ENCODE data around the gene S100A13.
A peak's percentile ranks its signal among the peaks of the same experiment; 100 is the strongest.
"Not testable (repeated sequence)": the region's sequence is repeated elsewhere in the genome, so short reads cannot be mapped to it uniquely, and the experiment has no call there.

The S100A13 gene

DNA sequence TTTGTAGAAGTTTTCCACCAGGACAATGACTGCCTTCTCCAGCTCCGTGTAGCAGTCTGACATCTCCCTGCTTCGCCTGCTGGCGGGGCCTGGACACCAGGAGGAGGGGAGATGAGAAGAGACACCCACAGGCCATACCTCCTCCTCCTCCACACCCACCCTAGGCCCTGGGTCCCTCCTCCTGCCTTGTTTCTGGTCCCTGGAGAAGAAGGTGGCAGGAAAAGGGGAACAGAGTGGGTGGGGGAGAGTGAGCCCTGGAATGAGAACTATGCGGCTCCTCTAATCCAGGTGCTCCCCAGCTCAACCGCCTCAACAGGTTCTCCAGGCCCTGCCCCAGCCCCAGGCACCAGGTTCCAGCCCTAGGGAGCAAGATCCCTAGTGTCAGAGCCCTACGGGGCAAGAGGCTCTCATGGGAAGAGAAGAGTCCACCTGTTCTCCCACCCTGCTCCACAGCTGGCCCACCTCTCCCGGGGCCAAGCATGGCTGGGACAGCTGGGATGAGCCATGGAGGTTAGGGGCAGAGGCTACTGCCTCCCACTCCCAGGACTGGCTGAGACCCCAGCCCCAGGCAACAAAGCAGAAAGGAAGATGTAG, 19.1 kb downstream of the S100A13 start:
- DNase-seq (no peak), ATAC-seq (no peak)
- H3K4me1 Mint-ChIP-seq, result no peaks in the 10 kb centered on the region
- H3K27ac Mint-ChIP-seq, result no peak overlapping the region
- no peak overlapping the region for H3K4me3 Mint-ChIP-seq
- H3K9me3 Mint-ChIP-seq, result no peaks in the 10 kb centered on the region
- H3K27me3 Mint-ChIP-seq, result no peaks in the 10 kb centered on the region

DNA sequence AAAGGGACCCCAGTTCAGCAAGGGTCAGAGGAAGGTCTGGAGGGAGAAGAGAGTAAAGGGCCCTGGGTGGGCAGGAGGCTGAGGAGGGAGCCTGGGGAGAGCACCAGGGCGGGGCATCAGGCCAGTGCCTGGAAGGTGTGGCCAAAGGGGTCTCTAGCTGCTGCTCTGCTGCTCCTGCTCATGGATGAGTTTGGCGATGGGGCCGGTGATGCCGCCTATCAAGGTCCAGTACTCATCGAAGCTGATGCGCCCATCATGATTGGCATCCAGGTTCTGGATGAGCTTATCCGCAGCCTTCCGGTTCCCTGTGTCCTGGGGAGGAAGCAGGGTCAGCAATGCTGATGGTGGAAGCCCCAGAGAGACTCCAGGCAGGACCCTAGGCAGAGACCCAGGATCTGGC, 19.9 kb downstream of the S100A13 start:
- peaks cover 5% of the 10 kb centered on the region for H3K4me1 Mint-ChIP-seq
- H3K9me3 Mint-ChIP-seq, result no peaks in the 10 kb centered on the region
- DNase-seq (no peak), ATAC-seq (no peak)
- no peak overlapping the region for H3K4me3 Mint-ChIP-seq
- H3K27ac Mint-ChIP-seq, result no peak overlapping the region
- no peaks in the 10 kb centered on the region for H3K27me3 Mint-ChIP-seq

DNA sequence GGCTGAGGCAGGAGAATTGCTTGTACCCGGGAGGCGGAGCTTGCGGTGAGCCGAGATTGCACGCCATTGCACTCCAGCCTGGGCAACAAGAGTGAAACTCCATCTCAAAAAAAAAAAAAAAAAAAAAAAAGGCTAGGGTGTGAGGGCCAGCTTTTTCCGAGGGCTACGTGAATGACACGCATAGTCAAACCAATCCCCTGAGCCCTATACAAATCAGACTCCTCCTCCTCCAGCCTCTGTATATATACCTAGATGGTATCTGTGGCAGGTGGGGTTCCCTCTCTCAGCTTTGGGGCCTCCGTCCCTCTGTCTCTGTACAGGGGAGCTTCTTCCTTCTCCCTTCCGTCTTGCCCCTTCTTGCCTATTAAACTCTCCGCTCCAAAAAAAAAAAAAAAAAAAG, 21.1 kb downstream of the S100A13 start:
- Mint-ChIP-seq H3K4me3 (no peak overlapping the region), H3K9me3 (no peaks in the 10 kb centered on the region), H3K27me3 (no peaks in the 10 kb centered on the region), H3K4me1 (peaks cover 12% of the 10 kb centered on the region), H3K27ac (no peak overlapping the region)
- no peak for DNase-seq
- ATAC-seq, result no peak

DNA sequence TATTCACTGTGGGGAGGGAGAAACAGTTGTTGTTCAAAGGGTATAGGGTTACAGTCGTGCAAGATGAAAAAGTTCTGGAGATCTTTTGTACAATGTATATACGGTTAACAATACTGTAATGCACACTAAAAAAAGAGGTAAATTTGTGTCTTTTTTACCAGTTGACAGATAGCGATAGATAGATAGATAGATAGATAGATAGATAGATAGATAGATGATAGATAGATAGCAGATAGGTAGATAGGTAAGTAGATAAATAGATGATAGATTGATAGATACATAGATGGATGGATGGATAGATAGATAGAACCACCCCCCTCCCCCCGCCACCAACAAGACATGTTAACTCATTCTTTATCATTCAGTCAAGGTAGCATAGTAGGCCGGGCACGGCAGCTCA, 24.6 kb downstream of the S100A13 start:
- Mint-ChIP-seq H3K27me3 (no peaks in the 10 kb centered on the region), H3K4me3 (no peak overlapping the region), H3K4me1 (peaks cover 24% of the 10 kb centered on the region), H3K27ac (no peak overlapping the region), H3K9me3 (no peaks in the 10 kb centered on the region)
- DNase-seq (no peak), ATAC-seq (no peak)

DNA sequence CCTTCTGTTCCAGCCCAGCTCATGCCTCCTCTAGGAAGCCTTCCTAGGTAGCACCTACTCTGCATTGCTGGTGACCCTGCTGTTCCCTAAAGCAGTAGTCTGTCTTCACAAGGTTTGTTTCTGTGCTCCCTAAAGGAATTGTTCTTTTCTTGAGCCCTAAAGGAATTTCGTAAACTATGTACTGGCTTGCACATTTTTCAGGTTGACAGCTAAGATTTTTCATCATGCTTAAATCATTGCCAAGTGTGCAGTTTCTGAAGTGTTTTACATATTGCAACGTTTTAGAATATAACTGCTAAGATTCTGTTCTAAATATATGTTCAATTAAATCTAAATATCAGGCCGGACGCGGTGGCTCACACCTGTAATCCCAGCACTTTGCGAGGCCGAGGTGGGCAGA, 27.5 kb downstream of the S100A13 start:
- no peak for ATAC-seq
- DNase-seq, result no peak
- Mint-ChIP-seq H3K4me1 (peaks cover 28% of the 10 kb centered on the region), H3K9me3 (no peaks in the 10 kb centered on the region), H3K27me3 (no peaks in the 10 kb centered on the region), H3K4me3 (no peak overlapping the region), H3K27ac (no peak overlapping the region)

DNA sequence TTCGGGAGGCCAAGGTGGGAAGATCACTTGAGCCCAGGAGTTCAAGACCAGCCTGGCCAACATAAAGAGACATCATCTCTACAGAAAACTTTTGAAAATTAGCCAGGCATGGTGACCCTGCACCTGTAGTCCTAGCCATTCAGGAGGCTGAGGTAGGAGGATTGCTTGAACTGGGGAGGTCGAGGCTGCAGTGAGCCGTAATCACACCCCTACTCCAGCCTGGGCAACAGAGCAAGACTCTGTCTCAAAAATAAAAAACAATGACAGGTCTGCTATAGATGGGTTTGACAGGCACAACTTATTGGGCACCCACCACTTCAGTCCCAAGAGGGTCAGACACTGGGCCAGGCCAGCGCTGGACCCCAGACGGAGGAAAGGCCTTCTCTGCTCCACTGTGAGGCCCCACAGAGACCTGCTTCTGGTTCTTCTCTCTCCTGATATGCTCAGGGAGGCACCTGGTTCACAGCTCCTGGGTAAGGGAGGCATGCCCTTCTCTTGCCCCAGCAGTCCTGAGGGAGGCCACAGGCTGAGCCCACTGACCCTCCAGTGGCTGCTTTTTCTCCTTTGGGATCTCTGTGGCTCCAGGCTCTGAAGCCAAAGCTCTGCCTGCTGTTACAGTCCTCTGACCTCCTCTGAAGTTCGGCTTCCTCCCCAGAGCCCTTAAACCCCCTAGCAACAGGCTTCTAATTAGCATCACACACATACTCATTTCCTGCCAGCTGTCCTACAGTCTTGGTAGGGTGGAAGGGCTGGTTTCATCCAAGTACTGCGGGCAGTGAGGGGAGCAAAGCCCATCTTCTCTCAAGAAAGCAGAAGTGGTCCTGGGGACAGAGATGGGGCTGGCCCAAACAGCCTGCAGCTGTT, 28.8 kb downstream of the S100A13 start:
- peak overlapping the region in 1 of 2 donors; percentile 53 for H3K4me3 Mint-ChIP-seq
- H3K4me1 Mint-ChIP-seq, result peaks cover 28% of the 10 kb centered on the region
- H3K27ac Mint-ChIP-seq, result peak overlapping the region; percentile 17 to 36
- H3K27me3 Mint-ChIP-seq, result no peaks in the 10 kb centered on the region
- DNase-seq (peak in 1 of 2 donors; percentile 12), ATAC-seq (peak; percentile 91)
- no peaks in the 10 kb centered on the region for H3K9me3 Mint-ChIP-seq

DNA sequence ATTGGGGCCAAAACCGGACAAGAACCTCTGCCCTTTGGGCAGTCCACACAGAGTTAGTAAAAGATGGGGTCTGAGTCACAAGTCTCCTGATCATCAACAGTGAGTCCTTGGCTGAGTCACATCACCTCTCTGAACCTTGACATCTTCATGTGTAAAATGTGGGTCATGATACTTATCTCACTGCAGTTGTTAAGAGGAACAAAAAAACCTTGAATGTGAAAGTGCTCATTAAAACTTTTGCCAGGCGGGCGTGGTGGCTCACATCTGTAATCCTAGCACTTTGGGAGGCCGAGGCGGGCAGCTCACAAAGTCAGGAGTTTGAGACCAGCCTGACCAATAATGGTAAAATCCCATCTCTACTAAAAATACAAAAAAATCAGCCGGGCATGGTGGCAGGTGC, 30.1 kb downstream of the S100A13 start:
- H3K9me3 Mint-ChIP-seq, result no peaks in the 10 kb centered on the region
- H3K4me1 Mint-ChIP-seq, result peaks cover 21% of the 10 kb centered on the region
- ATAC-seq, result peak; percentile 46
- no peak for DNase-seq
- H3K4me3 Mint-ChIP-seq, result no peak overlapping the region
- H3K27me3 Mint-ChIP-seq, result no peaks in the 10 kb centered on the region
- H3K27ac Mint-ChIP-seq, result peak overlapping the region in 1 of 2 donors; percentile 36

DNA sequence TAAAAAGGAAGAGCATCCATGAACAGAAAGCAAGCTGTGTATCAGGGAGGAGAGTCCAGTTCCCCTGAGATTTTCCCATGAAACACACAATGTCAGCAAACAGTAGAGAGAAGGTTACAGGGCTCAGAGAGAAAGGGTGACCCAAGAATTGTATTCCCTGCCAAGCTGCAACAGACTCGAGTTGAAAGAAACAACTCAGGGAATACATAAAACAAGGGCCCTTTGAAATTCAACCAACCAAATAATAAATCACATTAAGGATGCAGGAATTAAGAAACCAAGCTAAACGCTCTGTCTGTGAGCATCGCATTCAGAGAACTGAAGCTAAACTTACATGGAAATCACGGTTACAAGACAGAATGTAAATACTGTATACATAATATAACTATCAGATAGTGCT, 34.6 kb downstream of the S100A13 start:
- H3K4me3 Mint-ChIP-seq, result no peak overlapping the region

DNA sequence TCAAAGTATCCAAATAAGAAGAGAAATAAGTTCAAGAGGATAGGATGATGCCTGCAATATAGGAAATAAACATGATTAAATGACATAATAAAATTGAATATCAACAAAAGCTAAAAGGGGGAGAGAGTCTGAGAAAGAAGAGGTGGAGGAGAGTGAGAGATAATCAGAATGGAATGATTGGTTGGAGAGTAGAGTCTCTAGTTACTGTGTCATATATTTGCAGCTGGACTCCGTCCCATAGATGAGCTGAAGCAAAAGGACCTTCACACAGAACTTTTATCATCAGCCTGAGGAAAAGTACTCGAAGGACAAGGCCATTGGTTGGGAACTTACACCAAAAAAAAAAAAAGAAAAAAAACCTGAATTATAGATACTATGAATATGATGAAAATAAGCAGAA, 38.8 kb downstream of the S100A13 start:
- ATAC-seq (no peak), DNase-seq (no peak)
- Mint-ChIP-seq H3K9me3 (no peaks in the 10 kb centered on the region), H3K27ac (no peak overlapping the region), H3K27me3 (peaks cover 18% of the 10 kb centered on the region), H3K4me1 (no peaks in the 10 kb centered on the region), H3K4me3 (no peak overlapping the region)

More for the DNA sequence above, 34.6 kb downstream of the S100A13 start:
- ATAC-seq (no peak), DNase-seq (no peak)
- Mint-ChIP-seq H3K4me1 (peaks cover 4% of the 10 kb centered on the region), H3K27ac (no peak overlapping the region), H3K9me3 (no peaks in the 10 kb centered on the region), H3K27me3 (no peaks in the 10 kb centered on the region)

DNA sequence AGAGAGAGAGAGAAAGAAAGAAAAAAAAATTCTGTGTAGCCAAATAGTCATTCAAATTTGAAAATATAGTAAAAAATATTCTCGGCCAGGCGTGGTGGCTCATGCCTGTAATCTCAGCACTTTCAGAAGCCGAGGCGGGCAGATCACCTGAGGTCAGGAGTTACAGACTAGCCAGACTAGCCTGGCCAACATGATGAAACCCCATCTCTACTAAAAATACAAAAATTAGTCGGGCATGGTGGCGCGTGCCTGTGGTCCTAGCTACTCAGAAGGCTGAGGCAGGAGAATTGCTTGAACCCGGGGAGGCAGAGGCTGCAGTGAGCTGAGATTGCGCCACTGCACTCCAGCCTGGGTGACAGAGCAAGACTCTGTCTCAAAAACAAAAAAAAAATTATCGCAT, 39.3 kb downstream of the S100A13 start:
- not testable (repeated sequence) for H3K4me3 Mint-ChIP-seq, ATAC-seq, H3K4me1 Mint-ChIP-seq, H3K27ac Mint-ChIP-seq, H3K9me3 Mint-ChIP-seq, DNase-seq
- H3K27me3 Mint-ChIP-seq, result peaks cover 18% of the 10 kb centered on the region

DNA sequence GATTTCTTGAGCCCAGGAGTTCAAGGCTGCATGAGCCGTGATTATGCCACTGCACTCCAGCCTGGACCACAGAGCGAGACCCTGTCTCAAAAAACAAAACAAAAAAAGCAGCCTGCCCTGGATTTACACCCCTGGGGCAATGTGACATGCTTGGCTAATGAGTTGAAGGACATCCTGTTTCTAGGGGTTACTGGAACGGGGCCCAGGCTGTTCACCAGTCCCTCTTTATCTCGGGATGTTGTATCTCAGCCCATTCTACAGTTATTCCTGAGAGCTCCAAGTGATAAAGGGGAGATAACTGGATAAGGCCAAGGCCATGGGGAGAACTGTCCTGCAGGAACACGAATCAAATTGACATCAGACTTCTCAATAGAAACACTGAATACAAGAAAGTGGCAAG, 40.0 kb downstream of the S100A13 start:
- H3K27me3 Mint-ChIP-seq, result peaks cover 18% of the 10 kb centered on the region
- no peak overlapping the region for H3K4me3 Mint-ChIP-seq
- H3K4me1 Mint-ChIP-seq, result no peaks in the 10 kb centered on the region
- H3K9me3 Mint-ChIP-seq, result no peaks in the 10 kb centered on the region
- H3K27ac Mint-ChIP-seq, result no peak overlapping the region
- no peak for DNase-seq
- ATAC-seq, result no peak

DNA sequence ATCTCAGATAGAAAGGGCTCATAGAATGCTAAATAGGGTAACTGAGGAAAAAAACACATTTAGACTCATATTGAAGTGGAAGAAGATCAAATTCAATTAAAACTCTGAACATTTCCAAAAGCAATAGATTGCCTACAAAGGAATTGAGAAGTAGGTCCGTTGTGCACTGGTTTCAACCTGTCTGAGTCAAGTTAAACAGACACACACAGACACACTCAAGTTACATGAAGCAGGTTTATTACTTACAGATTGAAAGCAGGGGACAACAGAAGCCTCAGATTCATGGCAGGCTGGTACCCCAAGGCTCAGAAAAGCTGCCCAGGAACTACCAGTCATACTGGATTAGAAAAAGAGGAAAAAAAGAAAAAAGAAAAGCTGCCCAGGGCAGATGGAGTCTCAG, 41.0 kb downstream of the S100A13 start:
- Mint-ChIP-seq H3K4me3 (no peak overlapping the region), H3K27me3 (peaks cover 18% of the 10 kb centered on the region), H3K4me1 (no peaks in the 10 kb centered on the region), H3K27ac (peak overlapping the region in 1 of 2 donors; percentile 9), H3K9me3 (no peaks in the 10 kb centered on the region)
- ATAC-seq, result no peak
- DNase-seq, result no peak

DNA sequence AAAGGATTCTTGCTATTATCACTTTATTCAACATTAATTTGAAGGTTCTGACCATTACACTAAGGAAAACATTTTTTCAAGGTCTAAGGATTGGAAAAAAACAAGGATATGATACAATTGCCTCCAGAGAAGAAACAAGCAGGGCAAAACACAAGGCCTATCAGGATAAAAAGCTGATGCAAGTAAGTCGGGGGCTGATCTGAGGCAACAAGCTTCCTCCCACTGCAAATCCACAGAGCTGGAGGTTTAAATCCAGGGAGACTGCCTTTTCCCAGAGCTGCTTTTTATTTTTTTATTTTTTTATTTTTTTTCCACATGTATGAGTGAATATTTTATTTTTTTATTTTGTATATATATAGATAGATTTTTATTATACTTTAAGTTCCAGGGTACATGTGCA, 42.3 kb downstream of the S100A13 start:
- H3K4me1 Mint-ChIP-seq, result no peaks in the 10 kb centered on the region
- no peaks in the 10 kb centered on the region for H3K9me3 Mint-ChIP-seq
- H3K4me3 Mint-ChIP-seq, result no peak overlapping the region
- ATAC-seq (no peak), DNase-seq (no peak)
- peaks cover 18% of the 10 kb centered on the region for H3K27me3 Mint-ChIP-seq
- H3K27ac Mint-ChIP-seq, result no peak overlapping the region

DNA sequence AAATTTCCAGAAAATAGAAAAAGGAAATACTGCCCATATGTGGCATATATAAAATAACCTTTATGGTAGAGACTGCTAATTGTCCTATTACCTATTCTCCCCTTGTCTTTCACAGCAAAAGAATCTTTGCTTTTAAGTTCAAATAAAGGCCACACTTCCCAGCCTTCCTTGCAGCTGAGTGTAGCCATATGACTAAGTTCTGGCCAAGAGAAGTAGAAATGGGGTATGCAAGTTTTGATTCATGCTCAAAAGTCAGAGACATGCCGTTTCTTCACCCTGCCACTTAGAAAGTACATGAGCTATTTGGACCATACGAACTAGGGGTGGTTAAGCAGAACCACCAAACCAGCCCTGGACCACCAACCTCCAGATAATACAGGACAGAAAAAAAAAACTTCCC, 43.3 kb downstream of the S100A13 start:
- Mint-ChIP-seq H3K9me3 (no peaks in the 10 kb centered on the region), H3K27me3 (peaks cover 24% of the 10 kb centered on the region), H3K4me3 (no peak overlapping the region), H3K27ac (no peak overlapping the region), H3K4me1 (no peaks in the 10 kb centered on the region)
- no peak for ATAC-seq
- no peak for DNase-seq

DNA sequence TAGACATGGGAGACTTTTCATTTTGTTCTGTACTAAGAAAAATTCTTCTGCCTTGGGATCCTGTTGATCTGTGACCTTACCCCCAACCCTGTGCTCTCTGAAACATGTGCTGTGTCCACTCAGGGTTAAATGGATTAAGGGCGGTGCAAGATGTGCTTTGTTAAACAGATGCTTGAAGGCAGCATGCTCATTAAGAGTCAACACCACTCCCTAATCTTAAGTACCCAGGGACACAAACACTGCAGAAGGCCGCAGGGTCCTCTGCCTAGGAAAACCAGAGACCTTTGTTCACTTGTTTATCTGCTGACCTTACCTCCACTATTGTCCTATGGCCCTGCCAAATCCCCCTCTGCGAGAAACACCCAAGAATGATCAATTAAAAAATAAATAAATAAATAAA, 43.8 kb downstream of the S100A13 start:
- not testable (repeated sequence) for DNase-seq, H3K4me1 Mint-ChIP-seq, H3K27ac Mint-ChIP-seq, H3K9me3 Mint-ChIP-seq, ATAC-seq, H3K4me3 Mint-ChIP-seq
- H3K27me3 Mint-ChIP-seq, result peaks cover 28% of the 10 kb centered on the region

DNA sequence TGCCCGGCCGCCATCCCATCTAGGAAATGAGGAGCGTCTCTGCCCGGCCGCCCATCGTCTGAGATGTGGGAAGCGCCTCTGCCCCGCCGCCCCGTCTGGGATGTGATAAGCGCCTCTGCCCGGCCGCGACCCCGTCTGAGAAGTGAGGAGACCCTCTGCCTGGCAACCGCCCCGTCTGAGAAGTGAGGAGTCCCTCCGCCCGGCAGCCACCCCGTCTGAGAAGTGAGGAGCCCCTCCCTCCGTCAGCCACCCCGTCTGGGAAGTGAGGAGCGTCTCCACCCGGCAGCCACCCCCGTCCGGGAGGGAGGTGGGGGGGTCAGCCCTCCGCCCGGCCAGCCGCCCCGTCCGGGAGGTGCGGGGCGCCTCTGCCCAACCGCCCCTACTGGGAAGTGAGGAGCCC, 44.5 kb downstream of the S100A13 start:
- ATAC-seq, H3K4me3 Mint-ChIP-seq, H3K4me1 Mint-ChIP-seq, DNase-seq, H3K9me3 Mint-ChIP-seq, H3K27ac Mint-ChIP-seq: not testable (repeated sequence)
- peaks cover 35% of the 10 kb centered on the region for H3K27me3 Mint-ChIP-seq
